Liver (tissue), 9 donors: Measurements from ENCODE around the gene BOD1L1. TPM values are rescaled to one million over a fixed set of nuclear protein-coding genes. Genes with fewer than 3 reads are reported as not detected.

Source experiments
- DNase-seq: peaks from one replicate; pipeline ENCODE4 v3.0.0-alpha.2; 2017; ENCODE audit warnings: low spot score
- H3K27ac ChIP-seq, 2 donors: one replicate each; pipeline ENCODE4 v1.7.0; 2013; ENCODE audit warnings: inconsistent platforms in 2 of 2, low read length in 2 of 2, control low read depth in 1 of 2, low read depth in 1 of 2, mild to moderate bottlenecking in 1 of 2
- H3K27me3 ChIP-seq, 4 donors: one replicate each; pipeline versions ENCODE4 v1.6.1 to v1.7.0; 2013; ENCODE audit warnings: low read length in 3 of 4, inconsistent platforms in 1 of 4, mild to moderate bottlenecking in 1 of 4, moderate library complexity in 1 of 4; ENCODE audit not compliant: control insufficient read depth in 4 of 4, insufficient read depth in 4 of 4
- H3K36me3 ChIP-seq, 4 donors: one replicate each; pipeline versions ENCODE4 v1.6.1 to v1.7.0; 2013; ENCODE audit warnings: low read length in 3 of 4, mild to moderate bottlenecking in 3 of 4, low read depth in 1 of 4, moderate library complexity in 1 of 4; ENCODE audit not compliant: control insufficient read depth in 4 of 4, insufficient read depth in 3 of 4
- H3K4me1 ChIP-seq, 4 donors: one replicate each; pipeline versions ENCODE4 v1.6.1 to v1.7.0; 2013; ENCODE audit warnings: low read length in 3 of 4, mild to moderate bottlenecking in 3 of 4, moderate library complexity in 1 of 4; ENCODE audit not compliant: control insufficient read depth in 4 of 4, insufficient read depth in 4 of 4
- H3K4me3 ChIP-seq, 3 donors: one replicate each; pipeline versions ENCODE4 v1.6.1 to v1.7.0; 2013; ENCODE audit warnings: low read length in 3 of 3, control low read depth in 1 of 3, low read depth in 1 of 3, mild to moderate bottlenecking in 1 of 3
- H3K9ac ChIP-seq, 2 donors: one replicate each; pipeline ENCODE4 v1.7.0; 2013; ENCODE audit warnings: low read length in 2 of 2, mild to moderate bottlenecking in 2 of 2, moderate library complexity in 2 of 2, control low read depth in 1 of 2, low read depth in 1 of 2
- H3K9me3 ChIP-seq, 4 donors: one replicate each; pipeline versions ENCODE4 v1.6.1 to v1.7.0; 2013; ENCODE audit warnings: low read length in 3 of 4; ENCODE audit not compliant: control insufficient read depth in 4 of 4
- CTCF ChIP-seq: fragments of 150-350 bp; IDR thresholded peaks from 2 replicates; pipeline ENCODE4 v1.5.1; 2017; ENCODE audit warnings: improper control_type of control experiment, low read depth, low read length; ENCODE audit not compliant: missing input control
- EGR1 ChIP-seq, 2 donors: IDR thresholded peaks; 2 replicates each; pipeline ENCODE4 v1.6.1; 2016 to 2018; ENCODE audit warnings: antibody characterized with exemption in 2 of 2, low read depth in 2 of 2
- FOXA2 ChIP-seq: IDR thresholded peaks from 2 replicates; pipeline ENCODE4 v1.6.1; 2016; ENCODE audit warnings: antibody characterized with exemption
- GABPA ChIP-seq, 2 donors: IDR thresholded peaks in 1 of 2; conservative IDR thresholded peaks in 1 of 2; 2 replicates each; pipeline ENCODE4 v1.6.1; 2016; ENCODE audit warnings: antibody characterized with exemption in 2 of 2, mild to moderate bottlenecking in 1 of 2, moderate library complexity in 1 of 2
- HNF4A ChIP-seq, 2 donors: conservative IDR thresholded peaks; 2 replicates each; pipeline ENCODE4 v1.6.1; 2016; ENCODE audit warnings: antibody characterized with exemption in 2 of 2, mild to moderate bottlenecking in 2 of 2
- HNF4G ChIP-seq: IDR thresholded peaks from 2 replicates; pipeline ENCODE4 v1.6.1; 2016; ENCODE audit warnings: antibody characterized with exemption
- JUND ChIP-seq, 2 donors: IDR thresholded peaks; 2 replicates each; pipeline ENCODE4 v1.6.1; 2016; ENCODE audit warnings: antibody characterized with exemption in 2 of 2
- MAX ChIP-seq: IDR thresholded peaks from 2 replicates; pipeline ENCODE4 v1.6.1; 2016; ENCODE audit warnings: antibody characterized with exemption
- RAD21 ChIP-seq, 2 donors: IDR thresholded peaks; 2 replicates each; pipeline ENCODE4 v1.6.1; 2016; ENCODE audit warnings: antibody characterized with exemption in 2 of 2, mild to moderate bottlenecking in 2 of 2
- RXRA ChIP-seq, 2 donors: IDR thresholded peaks; 2 replicates each; pipeline ENCODE4 v1.6.1; 2017 to 2018; ENCODE audit warnings: antibody characterized with exemption in 2 of 2, mild to moderate bottlenecking in 1 of 2
- SP1 ChIP-seq: IDR thresholded peaks from 2 replicates; pipeline ENCODE4 v1.6.1; 2018; ENCODE audit warnings: antibody characterized with exemption, mild to moderate bottlenecking
- TAF1 ChIP-seq: conservative IDR thresholded peaks from 2 replicates; pipeline ENCODE4 v1.6.1; 2016; ENCODE audit warnings: antibody characterized with exemption, mild to moderate bottlenecking
- YY1 ChIP-seq: IDR thresholded peaks from 2 replicates; pipeline ENCODE4 v1.6.1; 2016; ENCODE audit warnings: antibody characterized with exemption, mild to moderate bottlenecking
- ZBTB33 ChIP-seq: IDR thresholded peaks from 2 replicates; pipeline ENCODE4 v1.6.1; 2016; ENCODE audit warnings: antibody characterized with exemption
- WGBS: extraction: QIAGEN DNeasy Blood & Tissue Kit; methylation state at CpG from one replicate; pipeline ENCODE4 v1.1.7; 2013; 5-methylcytosine and 5-hydroxymethylcytosine counted together
- polyA plus RNA-seq, 2 donors: library from polyadenylated mRNA; stranded (reverse) in 1 of 2; unstranded in 1 of 2; fragments of 200-250 nt in 1 of 2; fragments of >200 nt in 1 of 2; fragmentation: Nextera tagmentation in 1 of 2; extraction: Ambion mirVana in 1 of 2; gene quantifications; one replicate each; pipeline versions ENCODE4 v1.2.1 to v1.2.3, GENCODE V29; 2013 to 2015
- total RNA-seq, 2 donors: library from RNA; depleted of rRNA; stranded (reverse); fragments of >200 nt; gene quantifications; one replicate each; pipeline ENCODE4 v1.2.3, GENCODE V29; 2014
- donor health status: healthy.
- donor health status: healthy.
- donor health status: healthy.
- donor health status: healthy.
- donor health status: healthy.

Gene BOD1L1
- total and polyA plus RNA-seq, 4 donors, result 4.1 to 19.2 (median 10.2) TPM

GRCh38 chr4:13659341-13660070 lies 32.0 kb upstream of the BOD1L1 start:
- no peaks in the 10 kb centered on the region for H3K27me3 ChIP-seq
- no peak for DNase-seq
- no peaks in the 10 kb centered on the region for H3K9me3 ChIP-seq
- H3K9ac ChIP-seq, result no peak overlapping the region
- no peaks in the 10 kb centered on the region for H3K36me3 ChIP-seq
- H3K4me3 ChIP-seq, result no peak overlapping the region
- WGBS, result 85% methylated on average over 6 of the region's 6 CpGs
- TF ChIP-seq YY1 (no peak), MAX (no peak), SP1 (no peak)
- H3K27ac ChIP-seq, result no peak overlapping the region
- H3K4me1 ChIP-seq, result peaks cover 0 to 11% (median 3%) of the 10 kb centered on the region in 4 donors

- Histone ChIP-seq H3K9ac (peak overlapping the region in 1 of 2 donors; percentile 49), H3K4me3 (peak overlapping the region; percentile 48 to 52 (median 50)), H3K4me1 (peaks cover 1 to 15% (median 5%) of the 10 kb centered on the region in 4 donors), H3K27me3 (no peaks in the 10 kb centered on the region), H3K27ac (peak overlapping the region; percentile 15 to 36), H3K9me3 (no peaks in the 10 kb centered on the region), H3K36me3 (no peaks in the 10 kb centered on the region)
- peak; percentile 64 for DNase-seq
- 11% methylated on average over 13 of the region's 13 CpGs for WGBS
- TF ChIP-seq CTCF, result peak; percentile 89
- TF ChIP-seq TAF1, result no peak
- TF ChIP-seq RAD21 (IDR thresholded peaks at IDR 0.05), result peak; percentile 94 to 96
- peak; percentile 99 for TF ChIP-seq EGR1 (IDR thresholded peaks at IDR 0.05; ENCODE audit: low read depth in 2 of 2)
Measured at GRCh38 chr4:13656569-13657405, 29.3 kb upstream of the BOD1L1 start.

GRCh38 chr4:13654162-13654797 lies 26.8 kb upstream of the BOD1L1 start:
- H3K9me3 ChIP-seq, result no peaks in the 10 kb centered on the region
- no peak overlapping the region for H3K27ac ChIP-seq
- DNase-seq, result peak; percentile 78
- no peaks in the 10 kb centered on the region for H3K36me3 ChIP-seq
- H3K27me3 ChIP-seq, result peaks cover 0 to 2% (median 0%) of the 10 kb centered on the region in 4 donors
- peak overlapping the region; percentile 44 to 63 (median 50) for H3K4me3 ChIP-seq
- no peak overlapping the region for H3K9ac ChIP-seq
- H3K4me1 ChIP-seq, result peaks cover 1 to 15% (median 5%) of the 10 kb centered on the region in 4 donors
- 3% methylated on average over 31 of the region's 31 CpGs for WGBS
- no peak for TF ChIP-seq ZBTB33
- no peak for TF ChIP-seq HNF4G
- no peak for TF ChIP-seq FOXA2
- TF ChIP-seq RAD21 (IDR thresholded peaks at IDR 0.05), result peak; percentile 85 to 91
- peak; percentile 89 for TF ChIP-seq CTCF
- TF ChIP-seq HNF4A (conservative IDR thresholded peaks at IDR 0.05), result no peak
- no peak for TF ChIP-seq JUND (IDR thresholded peaks at IDR 0.05)
- peak in 1 of 2 donors; percentile 13 for TF ChIP-seq RXRA (IDR thresholded peaks at IDR 0.05)
- TF ChIP-seq GABPA (IDR thresholded peaks at IDR 0.05 in 1 of 2, conservative IDR thresholded peaks at IDR 0.05 in 1 of 2), result no peak
